ENCODE results near the gene XRCC4. TPM values are rescaled to one million over a fixed set of nuclear protein-coding genes. Genes with fewer than 3 reads are reported as not detected.

Gene XRCC4
- total RNA-seq, 1 donor from 2014 or later, result not detected

GRCh38 chr5:83142526-83142925 is 65.2 kb downstream of the XRCC4 start:
- intact Hi-C loops (cut with DNase I), result no loop called here

GRCh38 chr5:83145241-83145640 is 67.9 kb downstream of the XRCC4 start:
- no peak for TF ChIP-seq CTCF (IDR thresholded peaks at IDR 0.05)
- H3K36me3 ChIP-seq, result no peaks in the 10 kb centered on the region
- intact Hi-C loops (cut with DNase I), result no loop called here
- no peaks in the 10 kb centered on the region for H3K9me3 ChIP-seq
- H3K4me1 ChIP-seq, result no peaks in the 10 kb centered on the region
- H3K4me3 ChIP-seq, result no peak overlapping the region
- no peak for DNase-seq (ENCODE audit: low spot score in 2 of 2)
- H3K27me3 ChIP-seq, result no peaks in the 10 kb centered on the region
- no peak overlapping the region for H3K27ac ChIP-seq

More at GRCh38 chr5:83142526-83142925, 65.2 kb downstream of the XRCC4 start:
- Histone ChIP-seq H3K4me3 (no peak overlapping the region), H3K4me1 (no peaks in the 10 kb centered on the region), H3K9me3 (no peaks in the 10 kb centered on the region), H3K27me3 (no peaks in the 10 kb centered on the region), H3K36me3 (no peaks in the 10 kb centered on the region), H3K27ac (no peak overlapping the region)
- TF ChIP-seq CTCF (IDR thresholded peaks at IDR 0.05), result no peak
- DNase-seq (ENCODE audit: low spot score in 2 of 2), result no peak

- Histone ChIP-seq H3K9me3 (no peaks in the 10 kb centered on the region), H3K27me3 (no peaks in the 10 kb centered on the region), H3K27ac (peak overlapping the region in 1 of 2 donors; percentile 17), H3K4me3 (no peak overlapping the region), H3K36me3 (no peaks in the 10 kb centered on the region), H3K4me1 (no peaks in the 10 kb centered on the region)
- TF ChIP-seq CTCF (IDR thresholded peaks at IDR 0.05), result no peak
- intact Hi-C loops (cut with DNase I), result no loop called here
- no peak for DNase-seq (ENCODE audit: low spot score in 2 of 2)
These were observed 68.6 kb downstream of the XRCC4 start for GRCh38 chr5:83145882-83146331.

- intact Hi-C loops (cut with DNase I), result no loop called here
- Histone ChIP-seq H3K27me3 (no peaks in the 10 kb centered on the region), H3K4me1 (no peaks in the 10 kb centered on the region), H3K36me3 (no peaks in the 10 kb centered on the region), H3K4me3 (no peak overlapping the region), H3K27ac (peak overlapping the region in 1 of 2 donors; percentile 17), H3K9me3 (no peaks in the 10 kb centered on the region)
- TF ChIP-seq CTCF (IDR thresholded peaks at IDR 0.05), result no peak
- DNase-seq (ENCODE audit: low spot score in 2 of 2), result no peak
These were observed 69.1 kb downstream of the XRCC4 start for GRCh38 chr5:83146441-83146840.

GRCh38 chr5:83147593-83147992 is 70.2 kb downstream of the XRCC4 start:
- H3K4me1 ChIP-seq, result no peaks in the 10 kb centered on the region
- H3K9me3 ChIP-seq, result no peaks in the 10 kb centered on the region
- intact Hi-C loops (cut with DNase I), result no loop called here
- no peak overlapping the region for H3K4me3 ChIP-seq
- H3K27me3 ChIP-seq, result no peaks in the 10 kb centered on the region
- no peak overlapping the region for H3K27ac ChIP-seq
- no peak for DNase-seq (ENCODE audit: low spot score in 2 of 2)
- no peak for TF ChIP-seq CTCF (IDR thresholded peaks at IDR 0.05)
- H3K36me3 ChIP-seq, result no peaks in the 10 kb centered on the region

- H3K4me3 ChIP-seq, result no peak overlapping the region
- no peak for TF ChIP-seq CTCF (IDR thresholded peaks at IDR 0.05)
- no peak overlapping the region for H3K27ac ChIP-seq
- no peaks in the 10 kb centered on the region for H3K4me1 ChIP-seq
- H3K27me3 ChIP-seq, result no peaks in the 10 kb centered on the region
- H3K9me3 ChIP-seq, result no peaks in the 10 kb centered on the region
- no peak for DNase-seq (ENCODE audit: low spot score in 2 of 2)
- intact Hi-C loops (cut with DNase I), result no loop called here
- H3K36me3 ChIP-seq, result no peaks in the 10 kb centered on the region
These were observed 71.0 kb downstream of the XRCC4 start for GRCh38 chr5:83148370-83148769.
